Measurements from ENCODE around the gene MAML3. TPM values are rescaled to one million over a fixed set of nuclear protein-coding genes. Genes with fewer than 3 reads are reported as not detected.

Gene MAML3
- total RNA-seq, 1 donor from 2014 or later, result 8.1 TPM

DNA sequence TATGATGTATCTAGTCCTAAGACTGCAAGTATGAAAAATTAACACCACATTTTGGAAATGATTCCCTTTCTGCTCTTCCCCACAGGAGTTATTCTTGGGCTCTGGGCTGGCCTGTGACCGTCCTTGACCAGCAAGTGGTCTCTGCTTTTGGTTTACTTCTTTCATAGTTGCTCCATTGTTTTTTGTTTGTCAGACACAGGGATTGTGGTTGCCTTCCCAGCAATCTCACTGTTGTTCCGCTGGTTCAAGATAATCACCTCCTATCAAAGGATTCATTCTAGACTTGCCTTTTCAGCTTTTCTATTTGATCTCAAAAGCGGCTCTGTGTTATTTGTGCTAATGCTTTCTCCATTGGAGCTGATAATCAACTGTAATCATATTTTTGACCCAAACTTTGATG, 269.5 kb downstream of the MAML3 start:
- Histone ChIP-seq H3K36me3 (ENCODE audit: insufficient read depth, low read length) (no peaks in the 10 kb centered on the region), H3K79me2 (ENCODE audit: insufficient read depth, low read length) (no peaks in the 10 kb centered on the region), H4K20me1 (ENCODE audit: insufficient read depth, low read length) (no peaks in the 10 kb centered on the region), H2AFZ (ENCODE audit: low read depth, low read length) (no peak overlapping the region), H3K4me3 (ENCODE audit: insufficient read depth, low read depth, low read length) (no peak overlapping the region), H3K4me2 (ENCODE audit: low read length) (no peak overlapping the region), H3K9ac (ENCODE audit: low read length) (no peak overlapping the region), H3K4me1 (ENCODE audit: insufficient read depth, low read length) (no peaks in the 10 kb centered on the region), H3K27me3 (ENCODE audit: insufficient read depth, low read length) (no peaks in the 10 kb centered on the region), H3K27ac (ENCODE audit: low read depth, low read length) (no peak overlapping the region), H3K9me3 (ENCODE audit: insufficient read depth, low read depth, low read length) (no peaks in the 10 kb centered on the region)
- Mint-ChIP-seq H3K9me3 (ENCODE audit: unreplicated experiment) (peaks cover 3% of the 10 kb centered on the region), H3K4me3 (ENCODE audit: unreplicated experiment) (no peak overlapping the region), H3K27ac (ENCODE audit: unreplicated experiment) (no peak overlapping the region), H3K4me1 (ENCODE audit: low read depth, unreplicated experiment) (peaks cover 23% of the 10 kb centered on the region), H3K27me3 (ENCODE audit: low read depth, unreplicated experiment) (no peaks in the 10 kb centered on the region), H3K36me3 (ENCODE audit: low read depth, unreplicated experiment) (peaks cover 3% of the 10 kb centered on the region)
- TF ChIP-seq EZH2 (IDR thresholded peaks at IDR 0.05; ENCODE audit: insufficient read depth, low read length), result no peak
- TF ChIP-seq, protein P1, sequence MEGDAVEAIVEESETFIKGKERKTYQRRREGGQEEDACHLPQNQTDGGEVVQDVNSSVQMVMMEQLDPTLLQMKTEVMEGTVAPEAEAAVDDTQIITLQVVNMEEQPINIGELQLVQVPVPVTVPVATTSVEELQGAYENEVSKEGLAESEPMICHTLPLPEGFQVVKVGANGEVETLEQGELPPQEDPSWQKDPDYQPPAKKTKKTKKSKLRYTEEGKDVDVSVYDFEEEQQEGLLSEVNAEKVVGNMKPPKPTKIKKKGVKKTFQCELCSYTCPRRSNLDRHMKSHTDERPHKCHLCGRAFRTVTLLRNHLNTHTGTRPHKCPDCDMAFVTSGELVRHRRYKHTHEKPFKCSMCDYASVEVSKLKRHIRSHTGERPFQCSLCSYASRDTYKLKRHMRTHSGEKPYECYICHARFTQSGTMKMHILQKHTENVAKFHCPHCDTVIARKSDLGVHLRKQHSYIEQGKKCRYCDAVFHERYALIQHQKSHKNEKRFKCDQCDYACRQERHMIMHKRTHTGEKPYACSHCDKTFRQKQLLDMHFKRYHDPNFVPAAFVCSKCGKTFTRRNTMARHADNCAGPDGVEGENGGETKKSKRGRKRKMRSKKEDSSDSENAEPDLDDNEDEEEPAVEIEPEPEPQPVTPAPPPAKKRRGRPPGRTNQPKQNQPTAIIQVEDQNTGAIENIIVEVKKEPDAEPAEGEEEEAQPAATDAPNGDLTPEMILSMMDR (IDR thresholded peaks at IDR 0.05; ENCODE audit: insufficient read depth, low read depth, low read length), result no peak
- DNase-seq (ENCODE audit: low read depth) (no peak), FAIRE-seq (peak; percentile 9)

DNA sequence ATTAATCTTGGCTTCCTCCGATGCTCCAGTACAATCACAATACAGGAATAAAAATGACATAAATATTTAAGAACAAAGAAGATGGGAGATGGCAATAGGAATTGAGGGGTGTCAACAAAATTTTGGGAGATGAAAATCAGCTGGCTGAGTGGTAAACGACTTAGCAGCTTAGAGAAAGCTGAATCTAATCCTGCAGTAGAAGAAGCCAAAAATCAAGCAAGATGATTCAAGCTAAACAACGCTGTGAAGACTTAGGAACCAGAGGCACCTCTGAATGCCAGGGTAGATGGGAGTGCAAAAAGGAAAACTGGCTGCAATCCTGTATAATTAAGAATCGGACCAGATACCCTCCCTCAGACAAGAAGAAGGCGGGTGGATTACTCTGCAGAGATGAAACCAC, 273.1 kb downstream of the MAML3 start:
- Mint-ChIP-seq H3K27me3 (ENCODE audit: low read depth, unreplicated experiment) (no peaks in the 10 kb centered on the region), H3K4me1 (ENCODE audit: low read depth, unreplicated experiment) (no peaks in the 10 kb centered on the region)

DNA sequence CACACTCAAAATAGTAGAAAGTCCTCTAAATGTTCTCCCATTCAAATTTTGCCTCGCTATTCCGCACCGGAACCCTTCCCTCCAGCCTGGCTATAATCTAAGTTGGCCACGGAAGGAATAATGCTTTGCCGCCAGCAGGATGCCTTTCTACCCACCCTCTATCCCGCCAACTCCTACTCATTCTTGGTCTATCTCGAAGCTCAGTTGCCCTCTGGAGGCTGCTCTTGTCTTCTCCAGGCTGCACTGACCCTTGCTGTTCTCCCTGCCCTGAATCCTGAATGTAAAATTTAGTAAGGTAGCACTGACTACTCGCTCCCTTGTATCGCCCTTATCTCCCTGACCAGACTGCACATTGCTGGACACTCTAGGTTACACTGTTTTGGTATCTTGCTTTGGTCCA, 275.9 kb downstream of the MAML3 start:
- no peaks in the 10 kb centered on the region for H3K9me3 ChIP-seq (ENCODE audit: insufficient read depth, low read depth, low read length)
- no peaks in the 10 kb centered on the region for H3K79me2 ChIP-seq (ENCODE audit: insufficient read depth, low read length)
- no peaks in the 10 kb centered on the region for H3K36me3 ChIP-seq (ENCODE audit: insufficient read depth, low read length)
- no peak overlapping the region for H3K4me3 ChIP-seq (ENCODE audit: insufficient read depth, low read depth, low read length)
- no peak overlapping the region for H3K4me3 Mint-ChIP-seq (ENCODE audit: unreplicated experiment)
- H4K20me1 ChIP-seq (ENCODE audit: insufficient read depth, low read length), result no peaks in the 10 kb centered on the region
- H3K36me3 Mint-ChIP-seq (ENCODE audit: low read depth, unreplicated experiment), result peaks cover 2% of the 10 kb centered on the region
- no peaks in the 10 kb centered on the region for H3K27me3 Mint-ChIP-seq (ENCODE audit: low read depth, unreplicated experiment)
- H3K4me1 Mint-ChIP-seq (ENCODE audit: low read depth, unreplicated experiment), result peaks cover 4% of the 10 kb centered on the region
- no peak for TF ChIP-seq EZH2 (IDR thresholded peaks at IDR 0.05; ENCODE audit: insufficient read depth, low read length)
- TF ChIP-seq, protein P1 (IDR thresholded peaks at IDR 0.05; ENCODE audit: insufficient read depth, low read depth, low read length), result no peak
- no peak for DNase-seq (ENCODE audit: low read depth)
- no peak overlapping the region for H2AFZ ChIP-seq (ENCODE audit: low read depth, low read length)
- H3K9ac ChIP-seq (ENCODE audit: low read length), result no peak overlapping the region
- H3K4me1 ChIP-seq (ENCODE audit: insufficient read depth, low read length), result no peaks in the 10 kb centered on the region
- H3K27me3 ChIP-seq (ENCODE audit: insufficient read depth, low read length), result no peaks in the 10 kb centered on the region
- no peaks in the 10 kb centered on the region for H3K9me3 Mint-ChIP-seq (ENCODE audit: unreplicated experiment)
- no peak overlapping the region for H3K27ac ChIP-seq (ENCODE audit: low read depth, low read length)
- H3K27ac Mint-ChIP-seq (ENCODE audit: unreplicated experiment), result no peak overlapping the region
- FAIRE-seq, result no peak
- no peak overlapping the region for H3K4me2 ChIP-seq (ENCODE audit: low read length)

More for the DNA sequence above, 273.1 kb downstream of the MAML3 start:
- no peaks in the 10 kb centered on the region for H3K4me1 ChIP-seq (ENCODE audit: insufficient read depth, low read length)
- H4K20me1 ChIP-seq (ENCODE audit: insufficient read depth, low read length), result no peaks in the 10 kb centered on the region
- H3K4me2 ChIP-seq (ENCODE audit: low read length), result no peak overlapping the region
- H3K9ac ChIP-seq (ENCODE audit: low read length), result no peak overlapping the region
- H3K27me3 ChIP-seq (ENCODE audit: insufficient read depth, low read length), result no peaks in the 10 kb centered on the region
- no peak overlapping the region for H3K4me3 Mint-ChIP-seq (ENCODE audit: unreplicated experiment)
- H3K36me3 Mint-ChIP-seq (ENCODE audit: low read depth, unreplicated experiment), result peaks cover 2% of the 10 kb centered on the region
- H3K9me3 ChIP-seq (ENCODE audit: insufficient read depth, low read depth, low read length), result no peaks in the 10 kb centered on the region
- no peak for FAIRE-seq
- DNase-seq (ENCODE audit: low read depth), result no peak
- no peak overlapping the region for H3K27ac ChIP-seq (ENCODE audit: low read depth, low read length)
- TF ChIP-seq EZH2 (IDR thresholded peaks at IDR 0.05; ENCODE audit: insufficient read depth, low read length), result no peak
- TF ChIP-seq, protein P1 (IDR thresholded peaks at IDR 0.05; ENCODE audit: insufficient read depth, low read depth, low read length), result no peak
- no peak overlapping the region for H2AFZ ChIP-seq (ENCODE audit: low read depth, low read length)
- H3K27ac Mint-ChIP-seq (ENCODE audit: unreplicated experiment), result no peak overlapping the region
- peaks cover 3% of the 10 kb centered on the region for H3K9me3 Mint-ChIP-seq (ENCODE audit: unreplicated experiment)
- no peaks in the 10 kb centered on the region for H3K36me3 ChIP-seq (ENCODE audit: insufficient read depth, low read length)
- H3K79me2 ChIP-seq (ENCODE audit: insufficient read depth, low read length), result no peaks in the 10 kb centered on the region
- no peak overlapping the region for H3K4me3 ChIP-seq (ENCODE audit: insufficient read depth, low read depth, low read length)

Data from astrocyte (in vitro differentiated cells and primary cell).